Choroid plexus epithelial cell (primary cell): ENCODE results near the gene SEMA3F.
A peak's percentile ranks its signal among the peaks of the same experiment; 100 is the strongest.

Experiments
- DNase-seq: peaks from one replicate; pipeline ENCODE4 v3.0.0-alpha.2; 2010; ENCODE audit warnings: low read depth
- H3K4me3 ChIP-seq: 2 replicates; pipeline ENCODE4 v1.5.1; 2011; ENCODE audit warnings: low read depth, mild to moderate bottlenecking, control low read depth, low read length, moderate library complexity
- CTCF ChIP-seq: conservative IDR thresholded peaks from 2 replicates; pipeline ENCODE4 v1.5.1; 2011; ENCODE audit warnings: low read depth, mild to moderate bottlenecking, control low read depth, inconsistent platforms, low read length, moderate library complexity

The SEMA3F gene

GRCh38 chr3:50120364-50121071 is 34.6 kb upstream of the SEMA3F start:
- no peak for DNase-seq
- no peak overlapping the region for H3K4me3 ChIP-seq
- no peak for TF ChIP-seq CTCF

- DNase-seq = peak; percentile 87
- no peak overlapping the region for H3K4me3 ChIP-seq
- peak; percentile 84 for TF ChIP-seq CTCF
Measured at GRCh38 chr3:50121072-50122032, 33.8 kb upstream of the SEMA3F start.

- peak; percentile 24 for TF ChIP-seq CTCF
- no peak overlapping the region for H3K4me3 ChIP-seq
- DNase-seq = peak; percentile 43
Measured at GRCh38 chr3:50122071-50122470, 33.1 kb upstream of the SEMA3F start.

GRCh38 chr3:50122661-50123391 is 32.3 kb upstream of the SEMA3F start:
- H3K4me3 ChIP-seq = no peak overlapping the region
- no peak for DNase-seq
- no peak for TF ChIP-seq CTCF

- no peak for TF ChIP-seq CTCF
- no peak for DNase-seq
- no peak overlapping the region for H3K4me3 ChIP-seq
Measured at GRCh38 chr3:50123394-50124051, 31.6 kb upstream of the SEMA3F start.

- DNase-seq = no peak
- TF ChIP-seq CTCF = no peak
- H3K4me3 ChIP-seq = no peak overlapping the region
Measured at GRCh38 chr3:50124052-50124799, 30.9 kb upstream of the SEMA3F start.
